ENCODE data around the gene TRMT112.

TRMT112 gene

GRCh38 chr11:64290352-64291261 lies 26.8 kb downstream of the TRMT112 start:
- DNase-seq = no peak

- no peak for DNase-seq
These were observed 28.3 kb downstream of the TRMT112 start for GRCh38 chr11:64289002-64289564.

GRCh38 chr11:64288353-64288750 lies 29.0 kb downstream of the TRMT112 start:
- DNase-seq = no peak

GRCh38 chr11:64287676-64288352 lies 29.5 kb downstream of the TRMT112 start:
- no peak for DNase-seq

- DNase-seq = no peak
These were observed 30.6 kb downstream of the TRMT112 start for GRCh38 chr11:64286801-64287159.

GRCh38 chr11:64285885-64286800 lies 31.2 kb downstream of the TRMT112 start:
- DNase-seq = peak; percentile 47

GRCh38 chr11:64284962-64285884 lies 32.1 kb downstream of the TRMT112 start, which contains the start of gene GPR137:
Gene GPR137 (plus strand): TSS chr11:64285848. CDS start chr11:64286525, 677 bp downstream.
- peak; percentile 86 for DNase-seq

- DNase-seq = peak; percentile 97
These were observed 33.1 kb downstream of the TRMT112 start, which contains the start of gene BAD for GRCh38 chr11:64284048-64284961. Gene BAD (minus strand): TSS chr11:64284665. CDS start chr11:64284368, 297 bp downstream.

- DNase-seq = no peak
These were observed 34.3 kb downstream of the TRMT112 start for GRCh38 chr11:64283092-64283491.

GRCh38 chr11:64281957-64282770 lies 35.2 kb downstream of the TRMT112 start:
- DNase-seq = no peak

- no peak for DNase-seq
These were observed 38.7 kb downstream of the TRMT112 start for GRCh38 chr11:64278576-64279190.

GRCh38 chr11:64276653-64277431 lies 40.5 kb downstream of the TRMT112 start:
- DNase-seq = no peak

- DNase-seq = no peak
These were observed 41.5 kb downstream of the TRMT112 start for GRCh38 chr11:64275841-64276240.

GRCh38 chr11:64275031-64275800 lies 42.1 kb downstream of the TRMT112 start:
- DNase-seq = no peak

GRCh38 chr11:64269540-64270220 lies 47.7 kb downstream of the TRMT112 start:
- peak; percentile 99 for DNase-seq

- peak; percentile 69 for DNase-seq
These were observed 48.3 kb downstream of the TRMT112 start for GRCh38 chr11:64268893-64269539.
